Esophagus squamous epithelium (tissue), 5 donors: ENCODE results near the gene ALPK3. TPM values are rescaled to one million over a fixed set of nuclear protein-coding genes. Genes with fewer than 3 reads are reported as not detected.

Experiments
- DNase-seq: peaks from one replicate; lab custom pipeline; 2025; lab: John Stamatoyannopoulos, UW
- H3K27ac ChIP-seq, 4 donors: fragments of 200-600 bp; sonication (generic); one replicate each; pipeline ENCODE4 v1.5.1; 2016 to 2019; ENCODE audit warnings: mild to moderate bottlenecking in 1 of 4
- H3K27me3 ChIP-seq, 4 donors: fragments of 200-600 bp; sonication (generic); 1 replicate in 3 of 4; 2 replicates in 1 of 4; pipeline versions ENCODE4 v1.5.1 to v1.6.0; 2017 to 2021; ENCODE audit warnings: antibody characterized with exemption in 1 of 4
- H3K36me3 ChIP-seq, 3 donors: fragments of 200-600 bp; sonication (generic); one replicate each; pipeline ENCODE4 v1.5.1; 2016 to 2019
- H3K4me1 ChIP-seq, 3 donors: fragments of 200-600 bp; sonication (generic); one replicate each; pipeline ENCODE4 v1.5.1; 2017 to 2019
- H3K4me3 ChIP-seq, 4 donors: fragments of 200-600 bp; sonication (generic); 1 replicate in 3 of 4; 2 replicates in 1 of 4; pipeline ENCODE4 v1.5.1; 2016 to 2019; ENCODE audit warnings: mild to moderate bottlenecking in 2 of 4, moderate library complexity in 1 of 4
- H3K9me3 ChIP-seq, 3 donors: fragments of 200-600 bp; sonication (generic); one replicate each; pipeline ENCODE4 v1.5.1; 2016 to 2019
- POLR2A ChIP-seq, 4 donors: fragments of 450-650 bp; IDR thresholded peaks; one replicate each; pipeline ENCODE4 v1.6.1; 2017; ENCODE audit warnings: antibody characterized with exemption in 4 of 4, mild to moderate bottlenecking in 4 of 4, moderate library complexity in 3 of 4
- WGBS, 2 donors: methylation state at CpG; one replicate each; pipeline ENCODE4 v1.1.5; 2018; 5-methylcytosine and 5-hydroxymethylcytosine counted together
- intact Hi-C: fragments of 100-400 bp; cut with DNase I; formaldehyde crosslinking; loops from one replicate; pipeline ENCODE4 v1.15.0; 2022
- total RNA-seq, 4 donors: library from RNA; depleted of rRNA; stranded (reverse); fragments of >200 nt; gene quantifications; one replicate each; pipeline ENCODE4 v1.1.0, GENCODE V29; 2016
- TF ChIP-seq, protein P1 (sequence below), 6 experiments: fragments of 450-650 bp in 4 of 6; fragments of 200-600 bp in 2 of 6; sonication (generic) in 2 of 6; IDR thresholded peaks; one replicate each; pipeline ENCODE4 v1.5.1; 2016 to 2019; ENCODE audit warnings: antibody characterized with exemption in 6 of 6, mild to moderate bottlenecking in 4 of 6, moderate library complexity in 4 of 6
- donor health status: DM: yes; HTN: yes; CAD: no.

Gene ALPK3
- total RNA-seq, 4 donors from 2014 or later = 1.8 to 4.2 (median 2.7) TPM

DNA sequence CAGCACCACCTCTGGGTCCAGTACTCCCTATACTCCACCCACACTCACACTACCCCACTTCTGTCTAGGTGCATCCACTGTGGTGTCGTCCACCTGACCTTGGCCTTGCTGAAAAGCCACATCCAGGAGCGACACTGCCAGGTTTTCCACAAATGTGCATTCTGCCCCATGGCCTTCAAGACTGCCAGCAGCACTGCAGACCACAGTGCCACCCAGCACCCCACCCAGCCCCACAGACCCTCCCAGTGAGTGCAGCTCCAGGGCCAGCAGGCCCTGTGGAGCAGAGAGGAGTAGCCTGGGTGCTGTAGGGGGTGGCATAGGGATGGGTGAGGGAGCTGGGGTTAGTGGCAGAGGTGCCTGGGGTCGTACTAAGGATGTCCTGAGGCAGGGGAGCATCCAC, 19.4 kb upstream of the ALPK3 start:
- WGBS, 2 donors = 85% methylated on average over 2 of the region's 3 CpGs; no CpG with 5 or more reads in 1 of the 2 donors
- TF ChIP-seq POLR2A (IDR thresholded peaks at IDR 0.05) = no peak
- TF ChIP-seq, protein P1, sequence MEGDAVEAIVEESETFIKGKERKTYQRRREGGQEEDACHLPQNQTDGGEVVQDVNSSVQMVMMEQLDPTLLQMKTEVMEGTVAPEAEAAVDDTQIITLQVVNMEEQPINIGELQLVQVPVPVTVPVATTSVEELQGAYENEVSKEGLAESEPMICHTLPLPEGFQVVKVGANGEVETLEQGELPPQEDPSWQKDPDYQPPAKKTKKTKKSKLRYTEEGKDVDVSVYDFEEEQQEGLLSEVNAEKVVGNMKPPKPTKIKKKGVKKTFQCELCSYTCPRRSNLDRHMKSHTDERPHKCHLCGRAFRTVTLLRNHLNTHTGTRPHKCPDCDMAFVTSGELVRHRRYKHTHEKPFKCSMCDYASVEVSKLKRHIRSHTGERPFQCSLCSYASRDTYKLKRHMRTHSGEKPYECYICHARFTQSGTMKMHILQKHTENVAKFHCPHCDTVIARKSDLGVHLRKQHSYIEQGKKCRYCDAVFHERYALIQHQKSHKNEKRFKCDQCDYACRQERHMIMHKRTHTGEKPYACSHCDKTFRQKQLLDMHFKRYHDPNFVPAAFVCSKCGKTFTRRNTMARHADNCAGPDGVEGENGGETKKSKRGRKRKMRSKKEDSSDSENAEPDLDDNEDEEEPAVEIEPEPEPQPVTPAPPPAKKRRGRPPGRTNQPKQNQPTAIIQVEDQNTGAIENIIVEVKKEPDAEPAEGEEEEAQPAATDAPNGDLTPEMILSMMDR (IDR thresholded peaks at IDR 0.05) = no peak
- no peak for DNase-seq
- no peaks in the 10 kb centered on the region for H3K27me3 ChIP-seq
- H3K4me3 ChIP-seq = no peak overlapping the region
- H3K36me3 ChIP-seq = peaks cover 46 to 93% (median 50%) of the 10 kb centered on the region in 3 donors
- no peaks in the 10 kb centered on the region for H3K9me3 ChIP-seq
- no peak overlapping the region for H3K27ac ChIP-seq
- intact Hi-C loops = no loop called here
- peaks cover 0 to 6% (median 0%) of the 10 kb centered on the region in 3 donors for H3K4me1 ChIP-seq

DNA sequence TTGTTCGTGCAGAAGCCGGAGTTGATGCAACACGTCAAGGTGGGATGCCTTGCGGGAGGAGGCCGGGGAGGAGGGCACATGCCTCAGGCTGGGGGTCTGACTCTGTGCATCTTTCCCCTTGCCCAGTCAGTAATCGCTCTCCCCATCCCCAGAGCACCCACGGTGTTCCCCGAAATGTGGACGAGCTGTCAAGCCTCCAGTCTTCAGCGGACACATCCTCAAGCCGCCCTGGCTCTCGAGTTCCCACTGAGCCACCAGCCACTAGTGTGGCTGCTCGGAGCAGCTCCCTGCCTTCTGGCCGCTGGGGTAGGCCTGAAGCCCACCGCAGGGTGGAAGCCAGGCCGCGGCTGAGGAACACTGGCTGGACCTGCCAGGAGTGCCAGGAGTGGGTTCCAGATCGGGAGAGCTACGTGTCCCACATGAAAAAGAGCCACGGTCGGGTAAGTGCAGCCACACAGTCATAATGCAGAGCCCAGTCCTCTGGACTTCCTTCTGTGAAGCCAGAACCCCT, 18.7 kb upstream of the ALPK3 start:
- H3K9me3 ChIP-seq = no peaks in the 10 kb centered on the region
- peaks cover 0 to 11% (median 4%) of the 10 kb centered on the region in 3 donors for H3K4me1 ChIP-seq
- no peak overlapping the region for H3K4me3 ChIP-seq
- no peaks in the 10 kb centered on the region for H3K27me3 ChIP-seq
- peaks cover 46 to 93% (median 50%) of the 10 kb centered on the region in 3 donors for H3K36me3 ChIP-seq
- TF ChIP-seq POLR2A (IDR thresholded peaks at IDR 0.05) = no peak
- TF ChIP-seq, protein P1 (IDR thresholded peaks at IDR 0.05) = no peak
- no peak overlapping the region for H3K27ac ChIP-seq
- intact Hi-C loops = no loop called here
- no peak for DNase-seq
- 83 to 91% methylated on average over 6 to 8 of the region's 21 CpGs for WGBS, 2 donors

DNA sequence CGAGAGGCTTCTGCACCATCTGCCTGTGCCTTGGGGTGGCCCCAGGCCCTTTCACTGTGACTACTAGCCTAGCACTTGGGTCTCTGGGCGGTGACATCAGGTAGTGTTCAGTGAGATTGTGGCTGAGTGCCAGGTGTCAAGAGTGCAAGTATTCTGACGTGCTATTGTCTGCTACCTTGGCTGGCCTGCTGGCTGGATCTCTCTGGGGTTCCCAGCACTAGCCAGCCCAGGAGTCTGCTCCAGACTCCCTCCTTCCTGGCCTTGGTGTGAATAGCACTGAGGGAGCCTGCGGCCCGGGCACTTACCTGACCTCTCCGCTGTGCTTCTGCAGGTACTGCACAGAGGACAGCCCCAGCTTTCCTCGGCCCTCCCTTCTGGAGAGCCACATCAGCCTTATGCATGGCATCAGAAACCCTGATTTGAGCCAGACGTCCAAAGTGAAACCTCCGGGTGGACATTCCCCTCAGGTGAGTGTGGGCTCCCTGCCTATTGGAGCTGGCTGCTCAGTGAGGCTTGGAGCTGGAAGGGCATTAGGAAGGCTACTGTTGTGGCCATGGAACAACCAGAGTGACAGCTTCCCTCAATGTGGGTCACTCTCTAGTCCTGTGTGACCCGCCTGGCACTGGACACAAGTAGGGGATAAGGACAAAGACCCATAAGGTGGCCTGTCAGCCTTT, 17.5 kb upstream of the ALPK3 start:
- Histone ChIP-seq H3K36me3 (peaks cover 46 to 93% (median 50%) of the 10 kb centered on the region in 3 donors), H3K27me3 (no peaks in the 10 kb centered on the region), H3K9me3 (no peaks in the 10 kb centered on the region), H3K4me3 (no peak overlapping the region), H3K4me1 (peaks cover 0 to 23% (median 16%) of the 10 kb centered on the region in 3 donors), H3K27ac (no peak overlapping the region)
- TF ChIP-seq, protein P1 (IDR thresholded peaks at IDR 0.05) = no peak
- no peak for TF ChIP-seq POLR2A (IDR thresholded peaks at IDR 0.05)
- no peak for DNase-seq
- 87 to 95% methylated on average over 4 of the region's 10 CpGs for WGBS, 2 donors
- intact Hi-C loops = no loop called here

DNA sequence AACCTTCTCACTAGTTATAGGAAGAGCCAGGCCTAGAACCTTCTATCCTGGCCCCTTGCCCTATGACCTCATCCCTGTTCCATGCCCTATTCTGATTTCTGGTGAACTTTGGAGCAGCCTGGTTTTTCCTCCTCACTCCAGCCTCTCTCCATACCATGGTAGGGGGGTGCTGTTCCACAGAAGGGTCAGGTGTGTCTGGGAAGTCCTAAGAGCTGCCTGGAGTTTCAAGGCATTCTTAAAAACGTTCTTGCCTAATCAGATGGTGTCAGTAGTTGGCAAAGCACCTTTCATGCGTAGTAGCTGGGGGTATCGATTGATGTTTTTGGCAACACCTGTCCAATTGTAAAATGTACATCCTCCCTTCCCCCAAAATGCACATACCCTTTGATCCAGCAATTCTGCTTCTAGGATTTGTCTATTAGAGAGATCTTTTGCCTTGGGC, 16.8 kb upstream of the ALPK3 start:
- H3K4me3 ChIP-seq = no peak overlapping the region
- intact Hi-C loops = no loop called here
- no peak overlapping the region for H3K27ac ChIP-seq
- H3K36me3 ChIP-seq = peaks cover 46 to 93% (median 47%) of the 10 kb centered on the region in 3 donors
- DNase-seq = no peak
- no peak for TF ChIP-seq POLR2A (IDR thresholded peaks at IDR 0.05)
- TF ChIP-seq, protein P1 (IDR thresholded peaks at IDR 0.05) = no peak
- H3K27me3 ChIP-seq = no peaks in the 10 kb centered on the region
- no peaks in the 10 kb centered on the region for H3K9me3 ChIP-seq
- 86% methylated on average over 2 to 3 of the region's 3 CpGs for WGBS, 2 donors
- H3K4me1 ChIP-seq = peaks cover 0 to 28% (median 20%) of the 10 kb centered on the region in 3 donors
